Measurements from ENCODE around the gene ARHGAP33. TPM values are rescaled to one million over a fixed set of nuclear protein-coding genes. Genes with fewer than 3 reads are reported as not detected.

ARHGAP33 gene
- total and polyA plus RNA-seq, 2 donors (not counting 1 experiment from before 2014, with no cell fraction given), result 0.58 to 2.3 TPM

DNA sequence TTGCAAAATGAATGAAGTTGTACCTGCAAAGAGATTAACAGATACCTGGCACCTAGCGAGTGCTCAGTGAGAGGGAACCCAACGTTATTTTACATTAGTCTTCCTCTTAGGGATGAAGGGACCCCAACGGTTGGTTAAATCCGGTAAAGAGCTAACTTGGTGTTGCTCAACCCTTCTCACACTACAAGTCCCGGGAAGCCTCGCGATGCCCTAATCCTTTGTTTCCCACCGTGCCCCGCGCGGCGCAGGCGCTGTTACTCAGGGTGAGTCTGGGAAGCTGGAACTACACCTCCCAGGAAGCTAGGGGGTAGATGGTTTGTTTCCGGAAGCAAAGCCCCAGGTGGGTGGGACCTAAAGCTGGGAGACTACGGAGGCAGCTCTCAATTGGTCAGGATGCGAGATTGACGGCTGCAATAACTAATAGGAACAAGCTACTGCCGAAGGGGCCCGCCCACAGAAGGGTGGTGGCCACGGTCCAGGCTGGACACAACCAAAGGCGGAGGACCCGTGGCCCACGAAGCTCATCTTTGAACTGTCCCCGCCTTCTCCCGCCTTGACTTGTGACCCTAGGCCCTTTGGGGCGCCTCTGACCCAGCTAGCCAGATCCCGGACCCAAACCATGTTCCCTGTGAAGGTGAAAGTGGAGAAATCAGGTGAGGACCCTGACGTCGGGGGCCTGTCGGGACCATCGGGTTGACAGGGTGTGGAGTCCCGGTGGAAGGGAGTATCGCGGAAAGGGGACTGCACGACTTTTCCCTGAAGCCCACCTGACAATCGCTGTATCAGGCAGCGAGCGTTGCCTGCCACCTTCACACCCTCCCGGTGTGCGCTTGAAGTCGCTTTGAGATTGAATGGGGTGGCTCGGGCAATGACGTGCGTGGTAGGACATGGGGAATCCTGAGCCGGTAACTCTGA, 27.0 kb upstream of the ARHGAP33 start, which contains the start of gene LIN37:
TSS of gene LIN37 (plus strand) at position 471 of the 915 bp plus-strand sequence. CDS start at position 620, 149 bp downstream.
- Histone ChIP-seq H3K4me3 (replicated peaks in 1 of 4; ENCODE audit: control extremely low read depth in 1 of 4, insufficient read depth in 1 of 4, low read depth in 3 of 4, low read length in 4 of 4) (peak within 1 kb of the TSS; percentile 75 to 100 (median 96)), H3K9me3 (ENCODE audit: control insufficient read depth, insufficient read depth, low read depth, low read length) (no peaks in the 10 kb centered on the region), H2AFZ (ENCODE audit: low read length) (peak within 1 kb of the TSS; percentile 61), H3K27ac (ENCODE audit: insufficient read depth, low read length) (peak within 1 kb of the TSS; percentile 84), H3K4me2 (ENCODE audit: extremely low read depth, insufficient read depth, low read length) (peak within 1 kb of the TSS; percentile 98), H3K4me1 (ENCODE audit: control insufficient read depth, extremely low read depth, insufficient read depth, low read length) (peaks cover 6% of the 10 kb centered on the region), H4K20me1 (ENCODE audit: control insufficient read depth, extremely low read depth, insufficient read depth, low read length) (no peaks in the 10 kb centered on the region), H3K9ac (ENCODE audit: insufficient read depth, low read length) (peak within 1 kb of the TSS; percentile 87), H3K36me3 (ENCODE audit: control insufficient read depth, insufficient read depth, low read length) (peaks cover 14% of the 10 kb centered on the region), H3K79me2 (ENCODE audit: control insufficient read depth, insufficient read depth, low read length) (peaks cover 24% of the 10 kb centered on the region), H3K27me3 (ENCODE audit: control insufficient read depth, insufficient read depth, low read length) (no peaks in the 10 kb centered on the region)
- no peak for TF ChIP-seq EZH2 (IDR thresholded peaks at IDR 0.05; ENCODE audit: low read length, missing control alignments)
- DNase-seq (ENCODE audit: low read depth in 2 of 2), result peak; percentile 98 to 100

DNA sequence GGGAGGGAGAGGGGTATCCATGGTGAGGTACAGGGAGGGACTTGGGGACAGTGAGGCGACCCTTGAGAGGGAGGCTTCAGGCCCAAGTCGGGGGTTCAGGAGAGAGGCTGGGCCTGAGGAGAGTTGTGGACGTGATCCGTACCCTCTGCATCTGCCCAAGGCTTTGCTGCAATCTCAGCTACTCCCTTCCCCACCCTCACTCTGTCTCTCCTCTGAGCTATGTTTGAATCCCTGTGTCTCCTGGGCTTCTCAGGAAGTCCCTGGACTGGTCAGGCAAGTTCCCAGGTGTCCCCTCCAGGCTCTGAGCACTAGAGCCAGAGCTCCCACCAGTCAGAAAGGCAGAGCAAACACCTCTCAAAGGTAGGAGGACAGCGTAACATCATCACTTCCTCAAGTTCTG, 25.2 kb upstream of the ARHGAP33 start:
- peaks cover 26% of the 10 kb centered on the region for H3K79me2 ChIP-seq (ENCODE audit: control insufficient read depth, insufficient read depth, low read length)
- no peaks in the 10 kb centered on the region for H3K9me3 ChIP-seq (ENCODE audit: control insufficient read depth, insufficient read depth, low read depth, low read length)
- no peak overlapping the region for H3K27ac ChIP-seq (ENCODE audit: insufficient read depth, low read length)
- no peak overlapping the region for H3K4me2 ChIP-seq (ENCODE audit: extremely low read depth, insufficient read depth, low read length)
- H3K27me3 ChIP-seq (ENCODE audit: control insufficient read depth, insufficient read depth, low read length), result no peaks in the 10 kb centered on the region
- H3K4me3 ChIP-seq (replicated peaks in 1 of 4; ENCODE audit: control extremely low read depth in 1 of 4, insufficient read depth in 1 of 4, low read depth in 3 of 4, low read length in 4 of 4), result peak overlapping the region in 1 of 4 experiments; percentile 19
- peaks cover 21% of the 10 kb centered on the region for H3K36me3 ChIP-seq (ENCODE audit: control insufficient read depth, insufficient read depth, low read length)
- DNase-seq (ENCODE audit: low read depth in 2 of 2), result no peak
- H3K4me1 ChIP-seq (ENCODE audit: control insufficient read depth, extremely low read depth, insufficient read depth, low read length), result peaks cover 2% of the 10 kb centered on the region
- no peak overlapping the region for H2AFZ ChIP-seq (ENCODE audit: low read length)
- H3K9ac ChIP-seq (ENCODE audit: insufficient read depth, low read length), result no peak overlapping the region
- H4K20me1 ChIP-seq (ENCODE audit: control insufficient read depth, extremely low read depth, insufficient read depth, low read length), result no peaks in the 10 kb centered on the region
- TF ChIP-seq, protein P1, sequence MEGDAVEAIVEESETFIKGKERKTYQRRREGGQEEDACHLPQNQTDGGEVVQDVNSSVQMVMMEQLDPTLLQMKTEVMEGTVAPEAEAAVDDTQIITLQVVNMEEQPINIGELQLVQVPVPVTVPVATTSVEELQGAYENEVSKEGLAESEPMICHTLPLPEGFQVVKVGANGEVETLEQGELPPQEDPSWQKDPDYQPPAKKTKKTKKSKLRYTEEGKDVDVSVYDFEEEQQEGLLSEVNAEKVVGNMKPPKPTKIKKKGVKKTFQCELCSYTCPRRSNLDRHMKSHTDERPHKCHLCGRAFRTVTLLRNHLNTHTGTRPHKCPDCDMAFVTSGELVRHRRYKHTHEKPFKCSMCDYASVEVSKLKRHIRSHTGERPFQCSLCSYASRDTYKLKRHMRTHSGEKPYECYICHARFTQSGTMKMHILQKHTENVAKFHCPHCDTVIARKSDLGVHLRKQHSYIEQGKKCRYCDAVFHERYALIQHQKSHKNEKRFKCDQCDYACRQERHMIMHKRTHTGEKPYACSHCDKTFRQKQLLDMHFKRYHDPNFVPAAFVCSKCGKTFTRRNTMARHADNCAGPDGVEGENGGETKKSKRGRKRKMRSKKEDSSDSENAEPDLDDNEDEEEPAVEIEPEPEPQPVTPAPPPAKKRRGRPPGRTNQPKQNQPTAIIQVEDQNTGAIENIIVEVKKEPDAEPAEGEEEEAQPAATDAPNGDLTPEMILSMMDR (conservative IDR thresholded peaks at IDR 0.05 in 1 of 2, IDR thresholded peaks at IDR 0.05 in 1 of 2; ENCODE audit: low read depth in 1 of 2, low read length in 2 of 2), result no peak
- no peak for TF ChIP-seq EZH2 (IDR thresholded peaks at IDR 0.05; ENCODE audit: low read length, missing control alignments)

DNA sequence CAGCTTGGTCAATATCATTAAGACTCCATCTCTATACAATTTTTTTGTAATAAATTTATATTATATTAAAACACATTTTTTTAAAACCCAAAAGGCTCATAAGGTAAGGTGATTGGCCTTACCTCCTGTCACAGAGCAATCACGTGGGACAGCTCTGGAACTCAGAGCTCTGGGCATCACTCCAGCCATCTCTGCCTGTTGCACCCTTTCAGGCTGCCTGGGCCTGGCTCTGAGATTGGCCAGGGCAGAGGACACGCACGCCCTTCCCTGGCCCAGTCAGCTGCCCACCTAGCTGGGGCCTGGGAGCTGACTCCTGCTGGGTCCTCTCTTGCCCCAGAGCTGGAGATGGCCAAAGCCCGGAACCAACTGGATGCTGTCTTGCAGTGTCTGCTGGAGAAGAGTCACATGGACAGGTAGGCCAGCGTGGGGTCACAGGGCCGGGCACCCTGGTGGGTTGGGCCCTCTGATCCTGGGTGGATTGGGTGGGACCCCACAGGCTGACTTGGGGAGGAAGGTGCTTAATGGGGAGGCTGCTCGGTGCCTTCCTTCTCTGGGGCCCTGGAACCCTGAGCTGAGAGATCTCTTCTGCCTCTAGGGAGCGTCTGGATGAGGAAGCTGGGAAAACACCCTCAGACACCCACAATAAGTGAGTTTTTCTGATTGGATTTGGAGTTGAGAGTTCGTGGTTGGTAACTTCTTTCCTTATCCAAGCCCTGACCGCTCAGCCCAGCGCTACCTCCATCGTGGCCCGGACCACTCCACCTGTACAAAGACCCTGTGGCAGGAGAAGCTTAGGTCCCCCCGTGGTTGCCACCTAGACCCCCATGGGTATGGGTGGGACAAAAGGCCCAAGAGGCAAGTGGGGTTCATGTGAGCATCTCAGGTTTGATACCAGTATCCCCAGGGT, 23.3 kb upstream of the ARHGAP33 start:
- H3K9me3 ChIP-seq (ENCODE audit: control insufficient read depth, insufficient read depth, low read depth, low read length), result no peaks in the 10 kb centered on the region
- DNase-seq (ENCODE audit: low read depth in 2 of 2), result no peak
- peaks cover 12% of the 10 kb centered on the region for H3K4me1 ChIP-seq (ENCODE audit: control insufficient read depth, extremely low read depth, insufficient read depth, low read length)
- no peak overlapping the region for H2AFZ ChIP-seq (ENCODE audit: low read length)
- TF ChIP-seq, protein P1 (conservative IDR thresholded peaks at IDR 0.05 in 1 of 2, IDR thresholded peaks at IDR 0.05 in 1 of 2; ENCODE audit: low read depth in 1 of 2, low read length in 2 of 2), result no peak
- peaks cover 21% of the 10 kb centered on the region for H3K79me2 ChIP-seq (ENCODE audit: control insufficient read depth, insufficient read depth, low read length)
- H3K9ac ChIP-seq (ENCODE audit: insufficient read depth, low read length), result no peak overlapping the region
- H3K36me3 ChIP-seq (ENCODE audit: control insufficient read depth, insufficient read depth, low read length), result peaks cover 21% of the 10 kb centered on the region
- H3K4me2 ChIP-seq (ENCODE audit: extremely low read depth, insufficient read depth, low read length), result no peak overlapping the region
- no peak overlapping the region for H3K27ac ChIP-seq (ENCODE audit: insufficient read depth, low read length)
- no peaks in the 10 kb centered on the region for H4K20me1 ChIP-seq (ENCODE audit: control insufficient read depth, extremely low read depth, insufficient read depth, low read length)
- H3K4me3 ChIP-seq (replicated peaks in 1 of 4; ENCODE audit: control extremely low read depth in 1 of 4, insufficient read depth in 1 of 4, low read depth in 3 of 4, low read length in 4 of 4), result no peak overlapping the region
- H3K27me3 ChIP-seq (ENCODE audit: control insufficient read depth, insufficient read depth, low read length), result no peaks in the 10 kb centered on the region
